GM18498 (cell line): ENCODE results near the gene ARPC2.
A peak's percentile ranks its signal among the peaks of the same experiment; 100 is the strongest.

Experiments used
- ATAC-seq: cut with Tn5 transposase; IDR thresholded peaks from one replicate; pipeline ENCODE4 v1.9.1; 2021; ENCODE audit warnings: mild to moderate bottlenecking, moderate library complexity; ENCODE audit not compliant: unreplicated experiment

ARPC2 gene

DNA sequence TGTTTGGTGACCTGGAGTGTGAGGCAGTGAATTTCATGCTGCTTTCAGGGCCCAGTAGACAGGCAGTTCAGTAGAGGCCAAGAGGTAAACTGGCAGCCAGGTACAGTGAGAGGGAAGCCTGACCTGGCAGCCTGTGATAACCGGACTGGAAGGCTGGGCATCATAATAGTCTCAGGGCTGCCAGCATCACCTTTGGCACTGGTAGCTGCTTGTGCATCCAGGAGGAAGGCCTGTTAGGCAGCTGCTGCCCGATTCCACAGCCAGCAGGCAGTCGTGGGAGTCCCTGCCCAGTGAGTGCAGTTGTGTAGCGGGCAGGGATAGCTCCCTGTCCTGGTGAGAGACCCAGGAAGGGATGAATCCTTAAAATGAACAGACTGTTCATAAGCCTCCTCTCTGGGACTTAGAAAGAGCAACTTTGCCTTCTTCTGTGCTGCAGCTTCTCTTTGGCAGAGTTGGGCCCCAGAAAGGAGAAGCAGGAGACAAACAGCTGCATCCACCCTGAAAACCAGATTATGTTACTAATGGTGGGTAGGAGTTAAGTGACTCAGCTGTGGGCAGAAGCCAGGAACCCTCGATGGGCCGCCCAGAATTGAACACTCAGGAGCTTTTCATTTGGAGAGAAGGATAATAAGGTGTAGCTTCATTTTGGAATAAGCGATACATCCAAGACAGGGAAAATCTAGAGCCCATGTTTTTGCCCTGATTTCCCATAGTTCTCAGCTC lies 35.7 kb downstream of the ARPC2 start:
- ATAC-seq = no peak

DNA sequence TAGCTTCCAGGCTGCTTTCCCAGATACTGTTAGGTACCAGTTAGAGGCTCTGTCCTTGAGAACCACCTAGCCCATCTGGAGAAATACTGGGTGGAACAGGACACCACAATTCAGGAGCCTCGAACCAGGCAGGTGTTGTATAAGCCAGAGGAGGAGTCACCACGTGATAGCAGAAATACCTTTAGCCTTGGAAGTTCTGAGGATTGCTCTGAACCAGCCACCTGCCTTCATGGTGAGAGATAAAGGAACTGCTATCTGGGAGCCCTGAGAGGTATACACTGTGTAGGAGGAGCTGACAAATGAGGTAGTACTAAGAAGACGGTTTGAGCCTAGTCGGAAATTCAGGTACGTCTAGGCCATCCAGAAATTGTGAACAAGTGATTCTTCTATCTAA lies 36.2 kb downstream of the ARPC2 start:
- ATAC-seq = no peak

DNA sequence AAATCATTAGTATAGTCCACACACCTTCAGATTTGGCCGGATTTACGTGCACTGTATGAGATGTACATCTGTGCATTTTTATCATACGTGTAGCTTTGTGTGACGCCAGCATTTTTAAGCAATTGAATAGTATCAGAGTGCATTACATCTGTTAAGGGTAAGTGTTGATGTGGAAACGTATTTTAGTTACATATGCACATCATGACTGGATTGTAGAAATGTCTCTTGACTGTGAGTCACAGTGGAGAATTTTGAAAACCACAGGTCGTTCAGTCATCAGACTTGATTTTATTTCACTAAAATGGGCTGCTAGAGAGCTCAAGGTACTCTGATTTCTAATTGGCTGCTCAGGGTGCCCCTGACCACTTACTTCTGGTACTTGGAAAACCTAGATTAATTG lies 38.5 kb downstream of the ARPC2 start:
- no peak for ATAC-seq

DNA sequence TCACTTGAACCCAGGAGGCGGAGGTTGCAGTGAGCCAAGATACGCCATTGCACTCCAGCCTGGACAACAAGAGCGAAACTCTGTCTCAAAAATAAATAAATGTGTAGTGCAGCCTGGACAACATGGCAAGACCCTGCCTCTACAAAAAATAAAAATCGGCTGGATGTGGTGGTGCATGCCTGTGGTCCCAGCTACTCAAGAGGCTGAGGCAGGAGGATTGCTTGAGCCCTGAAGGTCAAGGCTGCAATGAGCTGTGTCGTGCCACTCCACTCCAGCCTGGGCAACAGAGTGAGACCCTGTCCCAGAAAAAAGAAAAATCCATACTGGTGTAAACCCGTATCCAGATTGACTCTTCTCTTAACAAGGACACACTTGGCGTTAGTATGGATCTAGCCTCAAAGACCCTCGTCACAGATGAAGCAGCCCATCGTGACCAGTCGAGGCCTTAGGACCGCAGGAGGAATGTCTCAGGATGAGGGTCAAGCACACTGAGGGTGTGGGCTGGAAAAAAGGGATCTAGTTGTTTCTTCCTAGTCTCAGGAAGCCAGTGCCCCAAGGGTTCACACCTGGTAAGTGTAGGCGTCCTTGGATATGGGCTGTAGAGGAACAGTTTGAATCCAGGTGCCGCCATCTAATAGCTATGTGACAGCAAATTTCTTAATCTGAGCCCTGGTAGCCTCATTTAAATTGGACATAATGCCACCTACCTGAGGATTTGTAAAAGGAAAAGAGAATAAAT lies 39.8 kb downstream of the ARPC2 start:
- ATAC-seq = no peak

DNA sequence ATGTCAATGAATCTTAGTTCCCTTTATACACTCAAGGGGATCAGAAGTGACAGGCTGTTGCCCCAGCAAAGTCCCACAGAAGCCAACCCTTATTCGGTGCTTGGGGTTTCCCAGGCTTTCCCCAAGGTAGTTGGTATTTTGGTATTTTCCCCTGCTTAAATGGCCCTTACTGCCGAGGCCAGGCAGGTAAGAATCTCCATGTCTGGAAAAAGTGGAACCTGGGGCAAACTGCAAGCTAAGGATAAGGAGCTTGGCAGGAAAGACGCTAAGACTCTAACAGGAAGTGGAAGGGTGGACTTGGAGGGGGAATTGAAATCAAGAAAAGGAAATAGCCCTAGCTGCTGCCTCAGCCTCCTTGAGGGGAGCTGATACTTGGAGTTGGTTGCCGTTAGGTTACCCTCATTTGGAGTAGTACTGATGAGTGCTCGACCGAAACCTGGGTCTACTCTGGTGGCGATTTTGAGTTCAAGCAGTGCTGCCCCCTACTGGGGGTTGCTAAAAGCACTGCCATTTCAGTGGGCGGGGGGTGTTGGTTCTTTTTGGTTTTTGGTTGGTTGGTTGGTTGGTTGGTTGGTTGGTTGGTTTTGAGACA lies 40.5 kb downstream of the ARPC2 start:
- ATAC-seq = peak; percentile 78

DNA sequence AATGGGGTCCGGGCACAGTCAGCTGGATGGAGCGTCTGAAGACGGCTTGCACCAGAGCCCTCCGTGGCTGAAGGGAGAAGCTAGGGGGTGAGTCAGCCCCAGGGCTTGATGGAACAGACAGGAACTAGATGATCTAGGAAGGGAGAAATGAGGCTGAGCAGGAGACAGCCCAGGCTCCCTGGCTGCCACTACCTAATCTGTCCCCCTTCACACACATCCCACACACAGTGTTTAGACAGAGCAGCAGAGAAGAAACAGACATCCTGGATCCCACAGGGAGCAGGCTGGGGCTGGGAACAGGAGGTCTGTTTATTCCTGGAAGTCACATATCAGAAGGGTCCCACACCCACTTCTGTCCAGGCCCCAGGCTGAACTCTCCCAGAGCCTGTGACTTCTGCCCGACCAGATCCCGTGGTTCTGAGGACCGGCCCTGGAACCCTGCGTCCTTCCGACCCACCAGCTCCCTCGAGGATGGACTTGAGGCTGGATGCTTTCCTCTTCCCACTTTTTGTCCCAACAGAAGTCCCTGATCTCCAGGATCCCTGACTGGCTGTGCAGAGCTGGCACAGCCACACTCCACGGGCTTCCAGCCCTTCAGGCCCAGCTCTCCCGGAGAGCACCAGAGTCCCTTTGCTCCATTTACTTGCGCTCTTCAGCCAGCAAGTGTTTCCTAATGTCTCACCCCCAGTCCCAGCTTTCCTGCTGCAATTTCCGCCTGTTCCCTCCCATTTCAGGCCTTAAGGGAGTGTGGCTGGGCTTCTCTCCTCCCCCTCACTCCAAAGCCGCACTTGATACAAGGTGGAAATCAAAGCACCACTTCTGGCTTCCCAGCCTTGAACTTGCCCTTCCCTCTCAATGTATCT lies 42.3 kb downstream of the ARPC2 start:
- ATAC-seq = no peak

DNA sequence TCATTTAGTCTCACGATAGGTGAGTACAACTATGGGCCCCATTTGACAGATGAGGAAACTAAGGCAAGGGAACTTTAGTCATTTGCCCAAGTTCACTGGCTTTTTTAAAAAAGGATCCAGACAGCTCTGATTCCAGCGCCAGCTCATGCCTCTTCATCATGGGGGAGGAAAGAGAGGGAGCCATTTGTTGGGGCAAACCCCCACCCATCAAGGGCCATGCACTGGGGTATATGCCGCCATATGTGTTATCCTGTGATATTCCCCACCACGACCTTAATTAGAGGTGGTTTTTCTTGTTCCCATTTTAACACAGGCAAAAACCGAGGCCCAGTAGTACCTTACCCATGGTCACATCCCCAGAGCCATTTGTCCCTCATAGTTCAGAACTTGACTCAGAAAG lies 43.2 kb downstream of the ARPC2 start:
- ATAC-seq = no peak

DNA sequence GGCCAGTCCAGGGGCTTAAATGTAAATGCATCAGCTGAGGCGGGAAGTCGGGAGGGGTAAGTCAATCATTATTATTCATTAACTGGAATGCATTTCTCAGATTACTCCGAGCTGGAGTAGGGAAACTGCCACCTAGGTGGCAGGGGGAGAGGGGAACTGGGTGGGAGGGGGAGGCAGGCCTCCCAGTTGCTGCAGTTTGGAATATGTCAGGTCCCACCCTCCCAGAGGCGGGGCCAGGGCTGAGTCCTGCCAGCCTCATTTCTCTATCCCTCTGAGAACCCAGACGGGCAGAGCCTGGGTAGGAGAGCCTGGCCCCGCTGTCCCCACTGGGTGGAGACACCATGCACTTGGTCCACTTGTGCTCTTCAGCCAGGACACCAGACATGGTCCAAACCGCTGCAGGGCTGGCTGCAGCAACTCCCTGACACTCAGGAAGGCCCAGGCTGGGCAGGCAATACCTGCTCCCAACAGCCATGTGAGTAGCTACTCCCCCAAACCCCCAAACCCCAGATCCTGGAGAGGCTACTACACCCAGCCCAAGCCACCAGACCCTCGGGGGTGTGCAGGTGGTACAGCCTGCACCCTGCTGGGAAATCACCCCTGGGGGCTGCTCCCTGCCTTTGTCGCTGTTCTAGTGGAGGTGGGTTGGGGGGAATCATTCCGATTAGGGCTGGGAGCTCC lies 43.9 kb downstream of the ARPC2 start, which contains the start of gene GPBAR1:
GPBAR1 (plus strand) TSS at position 274 of the 681 bp plus-strand sequence. CDS start 1,710 bp downstream, outside the sequence.
- no peak for ATAC-seq

DNA sequence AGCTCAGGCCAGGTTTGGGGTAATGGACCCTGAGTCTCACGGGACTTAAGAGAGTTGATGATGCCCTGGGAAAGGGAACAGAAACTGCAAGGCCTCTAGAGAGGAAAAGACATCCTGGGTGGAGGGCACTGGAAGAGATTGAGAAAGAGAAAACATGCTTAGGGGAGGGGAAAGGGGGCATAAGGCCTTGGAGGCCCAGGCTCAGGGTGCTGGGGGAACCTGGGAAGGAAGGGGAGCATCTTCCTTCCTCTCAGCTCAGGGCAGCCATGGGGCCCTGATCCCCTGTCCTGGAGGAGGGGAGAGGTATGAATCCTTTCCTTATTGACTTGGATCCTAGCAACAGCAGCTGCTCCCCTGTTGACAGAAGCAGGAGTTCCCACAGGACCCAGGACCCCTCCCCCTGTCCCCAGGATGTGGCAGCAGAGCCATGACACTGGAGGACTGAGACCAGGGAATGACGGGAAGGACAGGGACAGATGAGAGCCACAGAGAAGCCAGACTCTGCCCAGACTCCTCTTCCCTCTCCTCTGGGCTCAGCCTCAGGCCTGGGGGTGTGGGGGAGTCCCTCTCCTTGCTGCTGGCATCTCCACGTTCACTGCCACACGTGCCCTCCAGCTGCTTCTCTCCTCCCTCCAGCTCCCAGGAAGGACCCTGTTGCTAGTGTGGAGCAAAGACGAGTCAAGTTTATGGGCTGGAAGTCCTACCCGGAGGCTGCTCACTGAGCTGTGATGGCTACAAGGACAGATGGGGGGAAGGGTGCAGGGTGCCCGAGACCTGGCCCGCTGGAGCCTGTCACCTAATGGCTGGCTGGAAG lies 44.6 kb downstream of the ARPC2 start:
- no peak for ATAC-seq

DNA sequence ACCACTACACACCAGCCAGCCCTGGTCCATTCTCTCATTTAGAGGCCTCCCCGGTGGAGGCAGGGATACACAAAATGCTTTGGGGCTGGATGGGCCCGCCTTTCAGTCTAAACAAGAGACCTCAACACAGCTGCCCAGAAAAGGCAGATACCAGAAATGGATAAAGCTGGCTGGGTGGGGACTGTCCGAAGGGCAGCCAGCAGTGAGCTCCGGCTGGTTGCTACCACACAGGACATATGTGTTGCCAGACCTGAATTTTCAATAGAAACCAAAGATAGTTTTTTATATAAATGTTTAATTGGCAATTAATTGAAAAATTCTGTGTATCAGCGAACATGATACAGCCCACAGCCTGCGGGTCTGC lies 45.2 kb downstream of the ARPC2 start:
- no peak for ATAC-seq

DNA sequence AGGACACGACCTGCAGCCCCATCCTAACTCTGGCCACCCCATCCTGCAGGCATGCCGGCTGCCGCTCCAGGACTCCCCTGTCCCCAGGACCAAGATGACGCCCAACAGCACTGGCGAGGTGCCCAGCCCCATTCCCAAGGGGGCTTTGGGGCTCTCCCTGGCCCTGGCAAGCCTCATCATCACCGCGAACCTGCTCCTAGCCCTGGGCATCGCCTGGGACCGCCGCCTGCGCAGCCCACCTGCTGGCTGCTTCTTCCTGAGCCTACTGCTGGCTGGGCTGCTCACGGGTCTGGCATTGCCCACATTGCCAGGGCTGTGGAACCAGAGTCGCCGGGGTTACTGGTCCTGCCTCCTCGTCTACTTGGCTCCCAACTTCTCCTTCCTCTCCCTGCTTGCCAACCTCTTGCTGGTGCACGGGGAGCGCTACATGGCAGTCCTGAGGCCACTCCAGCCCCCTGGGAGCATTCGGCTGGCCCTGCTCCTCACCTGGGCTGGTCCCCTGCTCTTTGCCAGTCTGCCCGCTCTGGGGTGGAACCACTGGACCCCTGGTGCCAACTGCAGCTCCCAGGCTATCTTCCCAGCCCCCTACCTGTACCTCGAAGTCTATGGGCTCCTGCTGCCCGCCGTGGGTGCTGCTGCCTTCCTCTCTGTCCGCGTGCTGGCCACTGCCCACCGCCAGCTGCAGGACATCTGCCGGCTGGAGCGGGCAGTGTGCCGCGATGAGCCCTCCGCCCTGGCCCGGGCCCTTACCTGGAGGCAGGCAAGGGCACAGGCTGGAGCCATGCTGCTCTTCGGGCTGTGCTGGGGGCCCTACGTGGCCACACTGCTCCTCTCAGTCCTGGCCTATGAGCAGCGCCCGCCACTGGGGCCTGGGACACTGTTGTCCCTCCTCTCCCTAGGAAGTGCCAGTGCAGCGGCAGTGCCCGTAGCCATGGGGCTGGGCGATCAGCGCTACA lies 45.9 kb downstream of the ARPC2 start:
- no peak for ATAC-seq

DNA sequence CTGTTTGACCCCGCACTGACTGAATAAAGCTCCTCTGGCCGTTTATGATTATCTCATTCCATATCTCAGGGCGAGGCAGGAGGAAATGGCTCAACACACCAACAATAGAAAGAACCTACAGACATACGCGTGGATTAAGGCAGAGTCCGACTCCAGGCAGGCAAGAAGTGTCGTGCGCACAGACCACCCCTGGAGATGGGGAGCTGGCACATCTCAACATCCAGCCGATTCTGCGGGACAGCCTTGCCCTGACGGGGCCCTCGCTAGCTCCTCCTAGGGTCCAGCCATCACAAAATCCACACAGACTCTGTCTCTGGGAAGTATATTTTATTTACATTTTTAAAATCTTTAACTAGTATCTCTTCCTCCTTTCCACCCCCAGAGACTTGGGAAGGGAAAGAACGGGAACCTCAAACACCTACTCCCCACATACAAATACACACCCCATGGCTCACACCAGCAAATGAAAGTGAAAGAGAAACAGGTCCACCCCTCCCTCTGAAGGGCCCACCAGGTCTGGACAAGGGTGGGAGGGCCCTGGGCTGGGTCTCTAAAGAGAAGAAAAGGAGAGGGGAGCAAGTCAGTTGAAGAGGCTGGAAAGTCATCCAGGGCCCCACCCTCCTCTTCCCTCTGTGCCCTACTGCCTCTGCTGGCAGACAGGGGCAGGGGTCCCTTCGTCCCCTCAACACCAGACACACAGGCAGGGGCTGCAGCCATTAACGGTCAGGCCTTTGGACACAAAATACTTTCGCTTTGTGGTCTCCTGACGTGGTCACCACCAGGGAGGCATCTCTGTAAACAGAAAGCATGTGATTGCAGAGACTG lies 47.0 kb downstream of the ARPC2 start:
- ATAC-seq = no peak

DNA sequence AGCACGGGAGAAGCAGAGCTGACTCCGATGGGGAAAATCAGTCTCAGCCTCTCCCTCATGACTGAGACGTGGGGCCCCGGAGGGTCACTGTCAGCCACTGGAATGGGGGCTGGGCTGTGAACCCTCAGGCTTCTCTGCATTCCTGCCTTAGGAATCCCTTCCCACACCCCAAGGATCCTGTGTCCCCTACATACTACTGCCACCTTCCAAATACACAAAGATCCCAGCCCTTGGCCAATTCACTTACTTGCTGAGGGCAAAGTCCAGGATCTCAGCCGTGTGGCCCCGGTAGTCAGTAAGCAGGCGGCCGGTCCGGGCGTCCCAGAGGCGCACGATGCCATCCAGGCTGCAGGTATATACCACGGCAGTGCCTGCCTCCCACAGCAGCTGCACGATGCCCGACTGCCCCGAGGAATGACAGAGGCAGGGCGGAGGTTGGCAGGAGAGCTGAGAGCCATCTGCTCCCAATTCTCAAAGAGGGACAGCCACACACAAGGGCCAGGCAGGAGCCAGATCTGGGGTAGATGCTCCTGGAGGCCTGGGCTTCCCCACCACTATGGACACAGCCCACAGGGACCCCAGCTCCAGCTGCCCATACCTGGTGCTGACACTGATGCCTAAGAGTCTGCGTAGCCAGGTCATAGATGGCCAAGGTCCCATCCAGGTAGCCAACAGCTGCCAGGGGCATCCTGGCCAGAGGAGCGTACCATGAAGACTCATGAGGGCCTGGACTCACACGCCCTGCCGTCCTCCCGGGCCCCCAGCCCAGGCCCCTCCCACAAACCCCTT lies 48.0 kb downstream of the ARPC2 start:
- ATAC-seq = no peak

DNA sequence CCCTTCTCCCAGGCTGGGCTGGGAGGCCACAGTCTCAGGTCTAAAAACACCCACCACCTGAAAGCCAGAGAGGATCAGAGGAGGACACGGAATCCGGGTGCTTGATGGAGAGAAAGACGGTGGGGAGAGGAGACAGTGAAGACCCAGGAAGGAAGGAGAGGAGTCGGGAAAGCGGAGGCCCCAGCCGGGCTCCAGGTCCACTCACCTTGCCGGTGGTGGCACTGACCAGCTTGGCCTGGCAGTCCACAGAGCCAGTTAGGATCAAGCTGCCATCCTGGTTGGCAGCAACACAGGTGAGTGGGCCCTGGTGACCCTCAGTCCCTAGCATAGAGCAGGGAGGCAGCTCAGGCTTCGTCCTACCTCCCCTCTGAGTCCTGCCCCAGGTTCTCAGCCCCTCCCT lies 48.6 kb downstream of the ARPC2 start:
- no peak for ATAC-seq

DNA sequence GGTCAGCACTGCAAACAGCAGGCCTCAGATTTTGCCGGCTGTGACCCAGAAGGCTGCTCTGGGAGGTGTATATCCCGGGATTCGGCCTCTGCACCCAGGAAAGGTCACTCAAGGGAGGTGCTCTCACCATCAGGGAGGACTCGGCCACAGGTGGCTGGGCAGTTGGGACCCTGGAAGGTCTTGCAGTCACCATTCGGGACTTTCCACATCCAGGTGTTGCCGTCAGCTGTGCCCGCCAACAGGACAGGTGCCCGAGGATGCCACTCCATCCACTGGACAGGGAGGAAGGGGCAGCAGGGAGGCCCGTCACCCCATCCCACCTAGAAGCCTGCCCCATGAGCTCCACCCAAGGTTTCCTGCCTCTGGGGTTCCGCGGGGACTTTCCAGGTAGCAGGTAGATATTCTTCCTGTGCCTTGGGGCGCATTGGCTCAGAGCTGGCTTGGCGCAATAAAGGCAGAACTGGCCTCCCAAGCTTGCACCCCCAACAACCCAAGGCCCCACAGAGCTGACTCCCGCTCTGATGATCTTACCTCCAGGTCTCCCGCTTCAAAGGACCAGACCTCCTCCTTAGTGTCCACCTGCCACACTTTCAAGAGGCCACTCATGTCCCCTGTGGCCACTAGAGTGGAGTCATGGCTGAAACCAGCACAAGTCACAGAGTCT lies 49.5 kb downstream of the ARPC2 start:
- no peak for ATAC-seq

DNA sequence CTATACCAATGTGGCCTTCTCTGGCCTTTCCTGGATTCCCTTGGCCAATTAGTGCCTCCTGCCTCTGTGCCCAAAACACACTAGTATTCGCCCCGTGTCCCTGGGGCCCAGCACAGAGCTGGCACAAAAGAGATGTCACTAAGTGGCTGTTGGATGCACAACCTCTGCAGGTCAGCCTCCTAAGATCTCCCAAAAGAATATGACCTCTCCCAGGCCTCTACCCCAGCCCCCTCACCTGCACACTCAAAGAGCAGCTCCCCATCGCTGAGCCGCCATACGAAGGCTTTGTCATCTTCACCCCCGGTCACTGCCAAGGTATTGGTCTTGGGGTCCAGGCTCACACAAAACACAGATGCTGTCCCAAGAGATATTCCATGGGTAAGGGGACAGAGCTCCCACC lies 50.3 kb downstream of the ARPC2 start:
- ATAC-seq = no peak
